Measurements from ENCODE around the gene VPS39.

GRCh38 chr15:42199126-42199525 lies 9.0 kb downstream of the VPS39 start:
- no peak for TF ChIP-seq CTCF (IDR thresholded peaks at IDR 0.05)
- TF ChIP-seq POLR2A (IDR thresholded peaks at IDR 0.05) = no peak

Measured in testis (tissue), 2 donors.